NCI-H526 (cell line): ENCODE measurements around the gene ANK3.

Experiments used
- DNase-seq, 2 experiments: peaks; one replicate each; lab custom pipeline; 2025; lab: John Stamatoyannopoulos, UW

ANK3 gene

GRCh38 chr10:60280475-60280874 lies 109.2 kb downstream of the ANK3 start:
- DNase-seq: no peak

- no peak for DNase-seq
These were observed 112.0 kb downstream of the ANK3 start for GRCh38 chr10:60277656-60278055.

DNA sequence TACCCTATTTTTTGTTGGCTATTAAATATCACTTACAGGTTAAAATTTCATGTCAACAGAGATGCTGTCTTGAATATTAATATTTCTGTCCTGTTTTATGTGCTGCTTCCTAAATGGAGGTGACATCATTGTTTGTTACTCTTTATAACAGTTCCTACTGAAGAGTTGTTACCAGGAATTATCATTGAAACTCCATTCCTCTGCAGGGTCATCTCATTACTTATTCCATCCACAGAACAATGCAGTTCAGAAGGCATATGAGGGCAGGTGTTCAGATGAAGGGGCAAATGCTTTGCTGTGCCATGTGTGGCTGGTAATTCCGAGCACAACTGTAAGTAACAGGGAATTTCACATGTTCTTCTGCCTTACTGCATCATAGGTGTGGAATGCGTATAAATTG lies 113.4 kb downstream of the ANK3 start:
- DNase-seq: no peak

DNA sequence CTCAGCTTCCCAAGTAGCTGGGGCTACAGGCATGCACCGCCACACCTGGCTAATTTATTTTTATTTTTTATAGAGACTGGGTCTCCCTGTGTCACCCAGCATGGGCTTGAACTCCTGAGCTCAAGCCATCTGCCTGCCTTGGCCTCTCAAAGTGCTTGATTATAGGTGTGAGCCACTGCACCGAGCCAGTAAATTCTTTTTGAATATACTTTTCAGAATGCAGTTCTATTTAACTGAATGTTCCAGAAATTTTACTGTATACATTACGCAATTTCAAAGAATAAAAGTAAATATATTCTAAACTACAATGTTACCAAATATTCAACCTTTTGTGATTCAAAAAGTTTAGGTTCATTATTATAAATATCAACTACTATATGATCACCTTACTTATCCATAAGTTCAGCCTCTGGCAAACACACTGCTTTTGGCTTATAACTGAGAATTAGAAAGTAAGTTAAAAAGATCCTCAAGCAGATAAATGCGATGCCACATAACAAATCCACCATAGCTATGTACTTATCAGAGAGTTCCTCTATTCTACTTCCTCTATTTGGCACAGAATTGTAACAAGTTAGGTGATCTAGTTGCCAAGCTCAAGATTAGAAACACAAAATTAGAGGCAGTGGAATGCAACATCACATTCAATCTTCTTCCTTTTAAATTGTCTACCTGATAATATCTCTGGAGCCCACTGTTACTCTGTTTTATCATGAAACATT lies 118.2 kb downstream of the ANK3 start:
- no peak for DNase-seq

DNA sequence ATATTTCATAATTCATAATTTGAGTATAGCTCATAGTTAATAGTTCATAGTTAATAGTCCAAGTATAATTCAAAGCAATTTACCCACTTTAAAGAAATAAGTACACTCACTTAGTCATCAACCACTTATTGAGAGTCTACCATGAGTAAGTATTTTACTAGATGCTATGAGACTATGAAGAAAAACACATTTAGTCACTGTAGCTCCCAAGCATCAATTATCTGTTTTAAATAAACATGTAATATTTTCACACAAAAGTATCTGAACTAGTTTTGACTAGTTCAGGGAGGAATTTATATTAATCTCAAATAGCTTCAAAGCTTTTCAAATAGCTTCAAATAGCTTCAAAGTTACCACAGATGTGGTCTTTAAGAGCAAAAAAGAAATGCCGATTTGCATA lies 119.2 kb downstream of the ANK3 start:
- DNase-seq: no peak

GRCh38 chr10:60267802-60268201 lies 121.9 kb downstream of the ANK3 start:
- no peak for DNase-seq

GRCh38 chr10:60266513-60266912 lies 123.2 kb downstream of the ANK3 start:
- no peak for DNase-seq

DNA sequence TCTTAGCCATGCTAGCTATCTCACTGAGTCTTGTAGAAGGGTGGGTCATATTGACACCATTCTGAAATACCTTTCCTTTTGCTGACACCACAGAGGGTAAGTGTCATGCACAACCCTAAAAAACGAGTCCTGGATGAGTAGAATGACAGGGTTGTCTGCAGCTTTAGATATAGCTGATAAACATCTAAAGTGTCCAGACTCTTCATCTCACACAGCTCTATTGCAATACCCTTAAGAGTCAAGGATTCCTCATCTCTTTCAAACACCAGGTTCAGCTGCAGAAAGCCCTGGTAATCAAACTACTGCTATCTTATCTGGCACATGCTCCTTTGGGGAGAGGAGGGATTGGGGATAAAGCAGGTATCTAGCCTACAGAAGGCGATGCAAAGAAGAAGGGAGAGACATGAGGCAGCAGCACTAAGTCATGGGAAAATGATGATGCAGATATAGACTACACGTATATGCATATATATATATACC lies 127.0 kb downstream of the ANK3 start:
- no peak for DNase-seq

DNA sequence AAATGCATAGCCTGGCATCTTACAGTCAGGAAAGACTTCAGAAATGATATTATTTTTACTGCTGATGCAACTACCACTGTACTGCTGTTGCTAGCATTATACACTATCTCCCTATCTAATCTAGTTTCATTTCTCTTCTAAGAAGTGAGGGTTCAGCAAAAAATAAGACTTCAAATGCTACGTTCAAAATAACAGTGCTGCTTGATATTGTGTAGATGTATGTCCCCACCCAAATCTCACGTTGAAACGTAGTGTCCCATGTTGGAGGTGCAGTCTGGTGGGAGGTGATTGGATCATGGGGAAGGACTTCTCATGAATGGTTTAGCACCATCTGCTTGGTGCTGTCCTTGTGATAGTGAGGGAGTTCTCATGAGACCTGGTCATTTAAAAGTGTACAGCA lies 129.4 kb downstream of the ANK3 start:
- no peak for DNase-seq

- DNase-seq: no peak
These were observed 131.3 kb downstream of the ANK3 start for GRCh38 chr10:60258429-60258797.

GRCh38 chr10:60257767-60258428 lies 131.8 kb downstream of the ANK3 start:
- peak in 1 of 2 experiments; percentile 28 for DNase-seq

GRCh38 chr10:60254776-60255175 lies 134.9 kb downstream of the ANK3 start:
- no peak for DNase-seq

DNA sequence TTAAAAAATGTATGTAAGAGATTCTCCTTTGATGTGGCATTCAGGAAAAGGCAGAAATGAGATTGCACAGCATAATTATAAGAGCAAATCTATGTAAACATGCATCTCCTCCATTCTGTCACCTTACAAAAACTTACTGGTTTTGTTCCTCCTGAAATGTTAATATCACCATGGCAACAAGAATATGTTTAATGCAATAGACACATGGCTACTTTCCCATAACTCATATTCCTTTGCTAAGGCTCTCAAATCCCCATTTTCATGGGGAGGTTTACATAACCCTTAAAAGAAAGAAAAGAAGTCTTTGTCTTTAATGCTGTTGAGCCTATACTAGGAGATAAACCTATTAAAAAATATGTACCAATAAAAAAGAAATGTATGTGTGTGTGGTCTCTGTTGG lies 136.2 kb downstream of the ANK3 start:
- DNase-seq: peak; percentile 33 to 35

DNA sequence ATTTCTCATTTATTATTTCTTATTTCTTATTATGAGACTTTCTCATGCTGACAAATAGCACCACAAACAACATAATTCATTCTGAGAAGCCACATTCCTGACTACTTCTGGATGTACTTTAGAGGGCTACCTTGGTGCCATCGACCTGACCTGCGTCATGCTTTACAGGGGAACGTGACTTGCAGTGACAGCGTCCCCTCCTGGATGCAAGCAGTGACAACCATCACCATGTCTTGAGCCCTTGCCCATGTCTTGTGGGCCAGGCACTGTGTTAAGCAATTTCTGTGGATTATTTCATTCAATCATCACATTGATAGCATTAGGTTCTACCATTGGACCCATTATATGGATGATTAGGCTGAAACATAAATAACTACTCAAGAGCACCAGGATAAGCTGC lies 137.0 kb downstream of the ANK3 start:
- no peak for DNase-seq

DNA sequence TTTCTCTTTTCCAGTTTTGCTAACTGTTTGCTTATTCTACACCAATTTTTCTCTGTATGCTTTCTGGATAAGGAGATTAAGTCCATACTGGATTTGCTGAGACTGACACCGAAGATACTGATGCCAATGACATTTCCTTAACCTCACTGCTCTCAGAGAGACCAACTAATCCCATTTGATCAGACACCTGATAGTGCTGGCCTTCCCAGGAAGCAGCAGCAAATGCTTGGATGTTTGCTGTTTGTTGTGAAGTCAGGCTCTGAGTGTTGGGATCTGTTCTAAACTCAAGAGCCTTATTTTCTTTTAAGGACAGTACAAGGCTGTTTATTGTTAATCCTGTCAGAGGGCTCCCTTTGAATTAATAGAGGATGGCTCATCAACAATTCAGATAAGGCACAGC lies 143.3 kb downstream of the ANK3 start:
- no peak for DNase-seq

DNA sequence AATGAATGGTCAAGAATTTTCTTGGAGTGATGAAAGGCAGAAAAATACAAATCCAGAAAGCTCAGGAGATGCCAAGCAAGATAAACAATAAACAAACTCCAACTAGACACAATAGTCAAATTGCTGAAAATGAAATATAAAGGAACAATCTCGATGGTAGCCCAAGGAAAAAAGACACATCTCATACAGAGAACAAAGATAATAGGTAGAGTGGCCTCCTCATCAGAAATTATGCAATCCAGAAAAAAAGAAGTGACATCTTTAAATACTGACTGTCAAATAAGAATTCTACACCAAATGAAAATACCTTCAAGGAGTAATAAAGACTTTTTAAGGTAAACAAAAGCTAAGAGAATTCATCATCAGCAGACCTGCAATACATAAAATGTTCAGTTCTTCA lies 150.4 kb downstream of the ANK3 start:
- no peak for DNase-seq

DNA sequence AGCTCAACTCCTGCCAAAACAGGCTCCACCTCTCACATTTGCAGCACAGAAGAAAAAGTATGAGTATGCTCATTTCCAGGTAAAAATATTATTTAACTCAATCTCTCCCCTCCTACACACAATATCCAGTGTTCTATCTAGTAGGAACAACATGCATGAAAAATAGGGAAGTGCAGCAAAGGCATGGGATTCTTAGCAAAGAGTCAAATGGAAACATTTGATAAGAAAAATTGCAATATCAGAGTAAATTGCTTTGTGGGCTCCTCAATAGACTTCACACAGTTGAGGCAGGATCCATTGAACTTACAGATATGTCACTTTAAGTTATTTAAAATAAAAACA lies 150.9 kb downstream of the ANK3 start:
- no peak for DNase-seq

GRCh38 chr10:60237977-60238758 lies 151.5 kb downstream of the ANK3 start:
- DNase-seq: peak in 1 of 2 experiments; percentile 42

DNA sequence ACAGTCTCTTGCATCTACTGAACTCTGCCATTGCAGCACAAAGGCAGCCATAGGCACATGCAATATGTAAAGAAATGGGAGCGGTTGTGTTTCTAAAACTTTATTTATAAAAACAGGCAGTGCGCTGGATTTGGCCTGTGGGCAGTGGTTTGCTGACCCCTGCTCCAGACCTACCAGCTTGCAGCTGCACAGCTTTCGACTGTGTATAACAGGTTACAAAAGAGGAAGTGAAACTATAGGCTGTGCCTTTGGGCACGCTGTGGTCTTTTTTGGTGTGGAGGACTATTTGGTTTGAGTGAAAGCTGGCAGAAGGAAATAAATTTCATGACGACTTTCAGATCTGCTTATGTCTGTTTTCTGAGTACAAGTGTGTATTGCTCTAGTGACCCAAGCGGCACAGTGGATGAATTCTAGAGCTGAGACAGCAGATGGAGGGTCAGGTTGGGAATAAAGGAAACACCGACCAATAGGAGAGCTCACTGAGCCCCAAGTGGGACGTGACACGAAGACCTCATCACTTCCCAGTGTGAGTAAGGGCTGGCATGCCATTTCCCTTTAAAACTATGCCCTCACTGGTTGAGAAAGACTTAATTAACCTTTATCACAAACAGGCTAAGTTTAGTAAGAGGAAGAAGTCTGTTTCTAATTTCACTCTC lies 152.7 kb downstream of the ANK3 start:
- no peak for DNase-seq

GRCh38 chr10:60235001-60235400 lies 154.7 kb downstream of the ANK3 start:
- DNase-seq: no peak

GRCh38 chr10:60234551-60234950 lies 155.1 kb downstream of the ANK3 start:
- DNase-seq: no peak

GRCh38 chr10:60230892-60231291 lies 158.8 kb downstream of the ANK3 start:
- no peak for DNase-seq
